NCI-H226 (cell line): ENCODE results near the gene CYBB.

Experiments used
- DNase-seq: peaks from one replicate; pipeline ENCODE4 v3.0.0-alpha.2; 2015

Gene CYBB

DNA sequence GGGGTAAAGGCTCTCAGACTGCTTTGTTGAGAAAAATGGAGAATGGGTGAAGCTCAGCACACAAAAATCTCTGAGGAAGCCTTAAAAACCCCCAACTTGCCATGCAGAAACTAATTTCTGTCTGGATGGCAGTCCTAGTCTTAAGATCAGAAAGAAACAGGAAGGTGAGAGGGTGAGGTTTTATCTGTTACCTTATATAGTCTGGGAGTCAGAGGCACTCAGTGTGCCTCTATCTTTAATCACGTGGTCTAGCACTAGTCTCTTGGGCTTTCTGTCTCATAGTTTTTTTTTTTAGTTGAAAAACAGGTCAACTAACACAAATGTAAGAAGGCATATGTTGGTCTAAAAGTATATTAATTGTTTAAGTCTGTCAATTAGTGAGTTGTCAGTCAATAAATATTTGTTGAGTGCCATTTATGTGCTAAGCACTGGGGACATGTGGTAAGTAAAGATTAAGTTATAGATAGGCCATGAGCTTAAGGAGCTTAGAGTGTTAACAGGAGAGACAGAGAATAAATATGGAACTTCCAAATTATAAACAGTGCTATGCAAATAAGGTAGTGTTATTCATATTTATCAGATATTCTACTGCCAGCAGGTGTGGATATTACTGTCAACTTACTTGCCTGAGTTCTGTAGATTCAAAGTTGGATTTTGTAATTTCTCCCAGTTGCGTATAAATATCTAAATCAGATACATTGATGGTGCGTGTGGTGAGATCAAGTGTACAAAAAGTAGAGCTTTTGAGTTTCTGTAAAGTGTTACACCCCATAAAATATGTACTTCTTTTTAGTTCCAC lies 7.0 kb downstream of the CYBB start:
- no peak for DNase-seq

- DNase-seq = no peak
Measured at GRCh38 chrX:37787423-37787869, 7.6 kb downstream of the CYBB start.

DNA sequence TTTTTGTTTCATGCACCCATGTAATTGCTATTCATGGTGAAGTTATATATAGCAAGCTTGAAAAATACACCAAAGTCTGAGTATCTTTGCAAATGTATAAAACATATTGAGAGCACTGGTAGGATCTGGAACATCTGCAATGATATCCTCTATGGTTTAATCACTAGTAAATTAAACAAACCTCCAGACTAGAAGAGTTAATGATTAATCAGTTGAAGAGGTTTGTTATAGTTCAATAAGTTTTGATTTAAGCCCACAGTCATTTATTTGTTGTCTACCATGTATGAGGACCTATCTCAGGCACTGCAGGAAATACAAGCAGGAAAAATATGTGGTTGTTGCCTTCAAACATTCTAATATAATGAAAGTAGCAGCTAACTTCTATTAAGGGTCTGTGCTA lies 16.5 kb downstream of the CYBB start:
- no peak for DNase-seq

DNA sequence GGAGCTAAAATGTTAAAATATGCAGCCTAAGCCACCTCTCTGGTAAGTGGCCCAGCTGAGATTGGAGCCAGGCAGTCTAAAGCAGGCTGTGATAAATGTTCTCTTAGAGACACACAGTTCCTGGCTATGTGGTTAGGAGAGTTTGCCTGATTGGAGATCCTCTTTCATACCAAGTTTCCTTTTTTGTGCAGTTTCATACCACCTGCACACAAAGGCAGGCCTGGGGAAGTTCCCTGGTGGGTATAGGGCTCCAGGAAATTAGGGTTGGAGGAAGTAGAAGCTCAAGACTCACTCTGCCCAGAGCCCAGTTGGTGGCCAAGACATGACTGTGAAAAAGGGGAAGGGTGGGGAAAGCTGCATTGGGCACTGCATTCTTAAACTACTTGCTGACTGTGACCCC lies 16.9 kb downstream of the CYBB start:
- DNase-seq = no peak

GRCh38 chrX:37799936-37800335 lies 20.1 kb downstream of the CYBB start:
- no peak for DNase-seq

DNA sequence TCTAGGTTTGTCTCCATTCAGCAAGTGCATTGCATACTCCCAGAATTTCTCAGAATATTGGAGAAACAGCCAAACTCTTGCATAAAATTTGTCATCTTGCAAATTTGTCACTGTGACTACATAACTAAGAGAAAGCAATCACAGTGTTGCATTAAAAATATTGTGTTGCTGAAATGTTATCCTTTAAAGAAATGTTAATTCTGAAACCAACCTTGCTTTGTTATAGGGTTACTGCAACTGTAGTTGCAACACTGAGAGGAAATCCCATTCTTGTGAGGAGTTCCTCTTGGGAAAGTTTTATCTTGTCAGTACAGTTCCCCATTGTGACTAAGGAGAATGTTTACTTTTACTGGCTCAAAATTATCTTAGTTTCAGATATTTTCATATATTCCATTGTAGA lies 20.9 kb downstream of the CYBB start:
- DNase-seq = no peak

DNA sequence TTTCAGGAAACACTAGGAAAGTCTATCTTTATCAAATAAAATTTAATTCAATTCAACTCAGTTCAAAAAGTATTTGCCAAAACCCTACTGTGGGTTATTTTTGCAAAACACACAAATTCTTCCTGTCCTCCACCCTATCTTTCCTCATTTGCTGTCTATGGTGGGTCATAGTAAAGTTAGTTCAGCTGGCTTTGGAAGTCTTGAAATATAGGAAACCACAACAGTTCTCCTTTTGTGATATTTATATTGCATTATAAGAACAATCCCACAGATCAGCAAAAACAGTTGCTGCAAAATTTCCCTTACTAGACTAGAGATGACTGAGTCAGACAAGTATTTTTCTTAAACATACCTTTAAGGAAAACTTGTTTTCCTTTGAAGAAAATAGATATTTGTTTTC lies 22.2 kb downstream of the CYBB start:
- DNase-seq = no peak

DNA sequence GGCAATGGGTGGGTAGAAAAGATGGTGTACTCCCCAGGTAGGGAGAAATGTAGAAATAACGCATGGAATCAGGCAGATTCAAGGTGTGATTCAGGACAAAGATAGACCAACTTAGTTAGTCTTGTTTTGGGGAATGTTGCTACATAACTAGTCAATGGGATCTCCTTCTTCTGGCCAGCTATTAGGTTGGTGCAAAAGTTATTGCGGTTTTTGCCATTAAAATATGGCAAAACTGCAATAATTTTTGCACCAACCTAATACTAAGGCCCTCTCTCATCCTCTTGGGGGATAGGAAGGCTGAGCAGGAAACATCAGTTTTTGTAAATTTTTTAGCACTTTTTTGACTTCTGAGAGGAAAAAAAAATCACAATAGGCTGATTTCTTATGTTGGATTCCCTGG lies 23.2 kb downstream of the CYBB start:
- DNase-seq = no peak

DNA sequence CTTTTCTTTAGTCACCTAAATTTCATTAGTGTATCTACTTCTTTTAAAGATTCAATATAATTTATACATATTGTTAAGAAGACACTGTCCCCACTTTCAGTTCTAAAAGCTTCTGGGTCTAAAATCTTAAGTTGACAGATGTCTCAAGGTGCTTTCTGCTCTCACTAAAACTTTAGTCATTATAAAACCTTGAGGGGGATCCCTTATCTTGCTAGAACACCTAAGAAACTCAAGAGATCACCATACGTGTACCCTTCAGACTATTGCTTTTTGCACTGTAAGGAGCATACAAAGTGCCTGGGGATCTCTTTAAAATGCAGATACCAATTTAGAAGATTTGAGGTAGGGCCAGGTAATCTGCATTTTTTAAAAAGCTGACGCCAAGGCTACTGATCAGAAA lies 30.1 kb downstream of the CYBB start:
- DNase-seq = no peak

GRCh38 chrX:37812110-37812509 lies 32.3 kb downstream of the CYBB start:
- no peak for DNase-seq

- no peak for DNase-seq
Measured at GRCh38 chrX:37813570-37813969, 33.7 kb downstream of the CYBB start.

- no peak for DNase-seq
Measured at GRCh38 chrX:37815366-37815765, 35.5 kb downstream of the CYBB start.

- no peak for DNase-seq
Measured at GRCh38 chrX:37816766-37817165, 36.9 kb downstream of the CYBB start.

GRCh38 chrX:37817176-37817575 lies 37.3 kb downstream of the CYBB start:
- DNase-seq = no peak

- no peak for DNase-seq
Measured at GRCh38 chrX:37817579-37817978, 37.7 kb downstream of the CYBB start.

GRCh38 chrX:37818031-37818430 lies 38.2 kb downstream of the CYBB start:
- no peak for DNase-seq

DNA sequence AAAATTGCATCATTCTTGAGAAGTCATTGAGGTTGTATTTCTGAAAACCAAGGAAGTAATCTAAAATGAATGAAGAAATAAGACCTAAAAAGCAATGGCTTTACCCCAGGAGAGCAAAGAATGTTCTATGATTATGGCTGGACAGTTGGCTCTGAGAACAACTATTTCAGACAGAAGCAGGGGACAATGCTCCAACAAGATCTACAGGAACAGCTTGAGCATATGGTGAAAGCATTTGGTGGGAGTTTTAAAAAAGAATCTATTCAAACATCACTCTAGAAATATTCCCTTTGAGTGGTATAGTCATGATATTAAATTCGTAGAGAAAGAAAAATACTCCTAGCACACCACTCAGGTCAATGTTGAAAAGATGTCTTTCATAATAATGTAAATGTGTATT lies 40.8 kb downstream of the CYBB start:
- no peak for DNase-seq

GRCh38 chrX:37824491-37825214 lies 44.8 kb downstream of the CYBB start:
- no peak for DNase-seq

DNA sequence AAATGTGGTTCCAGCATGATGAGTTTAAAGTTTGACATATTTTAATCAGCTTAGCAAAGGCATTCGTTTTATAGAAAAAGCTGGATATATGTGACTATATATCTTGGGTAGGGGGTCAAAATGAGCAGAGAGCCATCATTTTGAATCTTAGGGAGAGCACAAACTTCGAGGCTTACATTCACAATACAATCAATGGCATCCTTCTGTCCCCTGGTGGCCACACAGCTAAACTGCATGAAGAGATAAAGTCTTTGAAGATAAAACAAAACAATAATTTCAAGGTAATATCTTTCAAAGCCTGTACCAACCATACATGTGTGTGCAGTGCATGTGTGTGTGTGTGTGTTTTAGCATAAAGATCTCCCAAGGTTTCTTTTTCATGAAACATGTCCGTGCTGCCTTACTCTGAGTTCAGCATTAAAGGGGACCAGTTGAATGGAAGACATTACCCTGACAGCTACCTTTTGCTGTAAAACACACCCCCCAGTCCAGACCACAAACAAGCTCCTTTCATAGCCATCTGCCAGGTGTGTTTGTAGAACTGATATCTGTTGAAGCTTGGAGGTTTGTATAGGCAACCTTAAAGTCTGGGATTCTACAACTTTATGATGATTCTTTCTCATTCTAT lies 45.5 kb downstream of the CYBB start:
- no peak for DNase-seq

DNA sequence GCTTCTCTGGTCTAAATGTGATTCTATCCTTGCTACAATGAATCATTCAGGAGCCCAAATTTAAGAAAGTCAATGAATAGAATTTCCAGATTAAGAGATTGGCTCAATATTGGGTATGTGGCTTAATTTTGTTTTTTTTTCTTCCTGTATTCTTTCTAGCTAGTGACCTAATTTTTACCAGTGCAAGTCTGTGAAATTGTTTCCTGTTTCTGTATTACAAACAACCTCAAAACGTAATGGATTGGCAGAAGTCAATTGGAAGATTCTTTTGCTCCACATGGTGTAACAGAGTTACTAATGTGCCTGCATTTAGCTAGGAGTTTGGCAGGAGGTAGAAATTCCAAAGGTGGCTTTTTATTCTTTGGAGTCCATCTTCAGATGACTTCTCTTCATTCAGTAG lies 49.9 kb downstream of the CYBB start:
- no peak for DNase-seq

DNA sequence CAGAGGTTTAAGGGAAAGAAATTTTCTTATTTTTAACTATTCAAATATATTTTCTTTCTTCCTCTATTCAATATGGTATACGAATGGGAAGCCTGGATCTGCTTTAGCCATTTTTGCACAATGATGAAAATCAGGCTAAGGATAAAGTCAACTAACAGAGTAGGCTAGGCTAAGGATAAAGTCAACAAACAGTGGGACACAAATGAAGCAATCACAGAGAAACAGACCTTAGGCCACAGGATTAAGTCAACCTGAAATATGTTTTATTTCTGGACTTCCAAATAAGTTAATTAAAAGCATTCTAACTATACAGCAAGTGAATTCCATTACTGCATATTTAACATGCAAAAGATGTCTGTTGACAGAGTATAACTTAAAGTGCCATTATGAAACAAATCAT lies 50.5 kb downstream of the CYBB start:
- DNase-seq = no peak

- no peak for DNase-seq
Measured at GRCh38 chrX:37834937-37835336, 55.1 kb downstream of the CYBB start.

- no peak for DNase-seq
Measured at GRCh38 chrX:37840931-37841330, 61.1 kb downstream of the CYBB start.

- DNase-seq = no peak
Measured at GRCh38 chrX:37844622-37845021, 64.8 kb downstream of the CYBB start.
